ENCODE data around the gene C20orf204. TPM values are rescaled to one million over a fixed set of nuclear protein-coding genes. Genes with fewer than 3 reads are reported as not detected.

C20orf204 gene
- total RNA-seq, 2 experiments from 2014 or later, result 2.8 to 4.7 TPM

DNA sequence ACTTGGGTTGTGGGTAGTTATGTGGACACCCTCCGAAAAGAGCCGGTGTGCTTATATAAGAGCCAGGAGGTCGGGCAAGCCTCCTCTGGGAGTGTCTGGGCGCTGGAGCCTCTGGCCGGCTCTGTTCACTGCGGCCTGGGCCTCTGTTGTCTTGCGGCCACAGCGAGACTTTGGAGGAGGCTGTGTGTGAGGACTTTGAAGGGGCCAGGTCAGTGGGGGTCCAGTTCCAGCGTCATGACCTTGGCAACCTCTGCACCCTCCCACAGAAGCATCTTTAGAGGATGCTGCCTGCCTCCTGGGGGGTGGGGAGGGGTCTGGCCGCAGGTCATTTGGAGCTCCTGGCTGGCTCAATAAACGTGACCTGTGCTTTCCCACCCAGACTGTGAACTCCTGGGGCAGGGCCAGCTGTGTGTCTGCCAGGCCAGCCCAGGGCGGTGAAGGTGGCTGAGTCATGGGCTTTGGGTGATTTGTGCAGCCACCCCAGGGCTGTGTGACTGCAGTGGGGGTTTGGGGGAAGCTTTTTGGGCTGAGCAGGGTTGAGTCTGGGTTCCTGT lies 28.2 kb downstream of the C20orf204 start:
- TF ChIP-seq, protein P1, sequence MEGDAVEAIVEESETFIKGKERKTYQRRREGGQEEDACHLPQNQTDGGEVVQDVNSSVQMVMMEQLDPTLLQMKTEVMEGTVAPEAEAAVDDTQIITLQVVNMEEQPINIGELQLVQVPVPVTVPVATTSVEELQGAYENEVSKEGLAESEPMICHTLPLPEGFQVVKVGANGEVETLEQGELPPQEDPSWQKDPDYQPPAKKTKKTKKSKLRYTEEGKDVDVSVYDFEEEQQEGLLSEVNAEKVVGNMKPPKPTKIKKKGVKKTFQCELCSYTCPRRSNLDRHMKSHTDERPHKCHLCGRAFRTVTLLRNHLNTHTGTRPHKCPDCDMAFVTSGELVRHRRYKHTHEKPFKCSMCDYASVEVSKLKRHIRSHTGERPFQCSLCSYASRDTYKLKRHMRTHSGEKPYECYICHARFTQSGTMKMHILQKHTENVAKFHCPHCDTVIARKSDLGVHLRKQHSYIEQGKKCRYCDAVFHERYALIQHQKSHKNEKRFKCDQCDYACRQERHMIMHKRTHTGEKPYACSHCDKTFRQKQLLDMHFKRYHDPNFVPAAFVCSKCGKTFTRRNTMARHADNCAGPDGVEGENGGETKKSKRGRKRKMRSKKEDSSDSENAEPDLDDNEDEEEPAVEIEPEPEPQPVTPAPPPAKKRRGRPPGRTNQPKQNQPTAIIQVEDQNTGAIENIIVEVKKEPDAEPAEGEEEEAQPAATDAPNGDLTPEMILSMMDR (IDR thresholded peaks at IDR 0.05), result no peak
- ChIA-PET CTCF (interaction anchor here (1.0 kb wide), 1 partner anchor 20 kb away, joined by 3 read pairs; the partner anchor contains the start of gene LKAAEAR1), POLR2A (interaction anchor here (0.9 to 1.9 kb wide), 5 partner anchors 9 to 116 kb away, joined by 3 to 7 read pairs (median 4); no protein-coding TSS in a partner anchor)
- ATAC-seq (no peak), DNase-seq (no peak)
- no peaks in the 10 kb centered on the region for H3K27me3 Mint-ChIP-seq
- H3K36me3 Mint-ChIP-seq (ENCODE audit: low read depth), result no peaks in the 10 kb centered on the region
- peak overlapping the region; percentile 76 for H3K27ac Mint-ChIP-seq
- H3K4me3 Mint-ChIP-seq, result peak overlapping the region; percentile 89
- H3K4me1 Mint-ChIP-seq (ENCODE audit: low read depth), result peaks cover 35% of the 10 kb centered on the region
- H3K9me3 Mint-ChIP-seq, result no peaks in the 10 kb centered on the region
- intact Hi-C loops (cut with micrococcal nuclease), result loop anchor here (10.0 kb wide), 1 partner anchor 89 kb away; the partner anchor contains the start of gene SAMD10

DNA sequence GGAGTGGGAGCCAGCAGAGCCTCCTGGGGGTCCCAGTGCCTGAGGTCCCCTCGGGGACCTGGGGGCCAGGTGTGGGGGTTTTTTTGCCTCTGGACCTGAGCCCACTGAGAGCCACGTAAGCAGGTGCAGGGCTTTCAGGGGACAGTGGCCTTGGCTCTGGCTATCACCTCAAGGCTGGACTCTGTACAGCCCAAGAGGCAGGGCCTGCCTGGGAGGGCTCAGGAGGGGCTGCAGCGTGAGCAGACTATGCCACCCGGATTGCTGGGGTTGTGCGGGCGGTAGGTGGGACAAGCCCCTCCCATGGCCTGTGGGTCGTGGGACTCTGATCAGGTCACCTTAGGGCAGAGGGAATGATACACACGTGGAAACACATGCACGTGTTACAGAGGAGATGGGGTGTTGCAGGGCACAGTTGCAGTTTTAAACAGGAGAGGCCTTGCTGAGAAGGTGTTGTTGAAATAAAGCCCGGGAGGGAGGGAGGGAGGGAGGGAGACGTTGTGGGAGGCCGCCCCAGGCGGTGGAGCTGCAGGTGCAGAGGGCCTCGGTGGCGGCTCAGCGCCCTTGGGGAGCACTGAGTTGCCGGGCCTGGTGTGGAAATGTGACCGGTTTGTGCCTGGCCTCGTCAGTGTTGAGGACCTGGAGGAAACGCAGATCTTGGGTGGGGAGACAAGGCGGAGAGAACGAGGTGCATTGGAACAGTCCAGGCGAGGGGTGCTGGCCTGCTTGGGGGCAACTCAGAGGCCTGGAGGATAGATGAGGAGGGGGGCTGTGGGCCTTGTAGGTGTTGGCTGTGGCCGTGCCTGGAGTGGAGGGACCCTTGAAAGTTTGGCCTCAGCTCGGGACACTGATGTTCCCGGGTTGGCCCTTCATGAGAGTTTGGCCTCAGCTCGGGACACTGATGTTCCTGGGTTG lies 29.3 kb downstream of the C20orf204 start:
- peaks cover 35% of the 10 kb centered on the region for H3K4me1 Mint-ChIP-seq (ENCODE audit: low read depth)

DNA sequence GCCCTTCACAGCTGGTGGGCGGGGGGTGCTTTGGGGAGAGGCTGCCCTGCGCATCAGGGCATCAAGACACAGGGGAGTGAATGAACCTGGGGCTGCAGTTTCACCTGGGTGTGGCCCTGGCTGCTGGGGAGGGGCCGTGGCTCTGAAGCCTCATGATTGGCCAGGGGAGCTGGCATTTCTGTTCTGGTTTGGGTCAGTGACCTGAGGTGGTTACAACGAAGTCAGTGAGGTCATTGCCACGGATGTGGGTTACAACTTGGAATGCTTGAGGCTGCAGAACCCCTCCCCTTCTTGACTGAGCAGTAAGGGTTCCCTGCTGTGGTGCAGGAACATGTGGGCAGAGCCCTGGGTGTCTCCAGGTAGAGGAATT lies 30.0 kb downstream of the C20orf204 start:
- DNase-seq (peak; percentile 89), ATAC-seq (peak; percentile 77)
- peaks cover 35% of the 10 kb centered on the region for H3K4me1 Mint-ChIP-seq (ENCODE audit: low read depth)
- TF ChIP-seq, protein P1 (IDR thresholded peaks at IDR 0.05), result no peak
- intact Hi-C loops (cut with micrococcal nuclease), result loop anchor here (10.0 kb wide), 1 partner anchor 91 kb away; the partner anchor contains the start of gene SAMD10
- peak overlapping the region; percentile 63 for H3K27ac Mint-ChIP-seq
- no peak overlapping the region for H3K4me3 Mint-ChIP-seq
- H3K27me3 Mint-ChIP-seq, result no peaks in the 10 kb centered on the region
- no peaks in the 10 kb centered on the region for H3K9me3 Mint-ChIP-seq
- ChIA-PET CTCF (interaction anchor here (0.8 to 1.2 kb wide), 3 partner anchors 17 to 529 kb away, joined by 3 to 6 read pairs (median 5); partner anchors contain the start of gene PTK6), POLR2A (interaction anchor here (1.0 to 1.9 kb wide), 3 partner anchors 10 to 78 kb away, joined by 3 to 7 read pairs (median 5); no protein-coding TSS in a partner anchor)
- H3K36me3 Mint-ChIP-seq (ENCODE audit: low read depth), result no peaks in the 10 kb centered on the region

More for the DNA sequence above, 29.3 kb downstream of the C20orf204 start:
- intact Hi-C loops (cut with micrococcal nuclease), result loop anchor here (10.0 kb wide), 1 partner anchor 91 kb away; the partner anchor contains the start of gene SAMD10
- no peak overlapping the region for H3K4me3 Mint-ChIP-seq
- no peak for ATAC-seq
- no peaks in the 10 kb centered on the region for H3K27me3 Mint-ChIP-seq
- TF ChIP-seq, protein P1 (IDR thresholded peaks at IDR 0.05), result no peak
- DNase-seq, result peak; percentile 46
- no peaks in the 10 kb centered on the region for H3K36me3 Mint-ChIP-seq (ENCODE audit: low read depth)
- peak overlapping the region; percentile 63 for H3K27ac Mint-ChIP-seq
- CTCF ChIA-PET, result interaction anchor here (0.8 to 1.2 kb wide), 3 partner anchors 19 to 528 kb away, joined by 3 to 6 read pairs (median 3); partner anchors contain the start of genes LKAAEAR1 and PTK6
- POLR2A ChIA-PET, result interaction anchor here (0.9 to 1.9 kb wide), 6 partner anchors 7 to 117 kb away, joined by 3 to 7 read pairs (median 4); no protein-coding TSS in a partner anchor
- H3K9me3 Mint-ChIP-seq, result no peaks in the 10 kb centered on the region

DNA sequence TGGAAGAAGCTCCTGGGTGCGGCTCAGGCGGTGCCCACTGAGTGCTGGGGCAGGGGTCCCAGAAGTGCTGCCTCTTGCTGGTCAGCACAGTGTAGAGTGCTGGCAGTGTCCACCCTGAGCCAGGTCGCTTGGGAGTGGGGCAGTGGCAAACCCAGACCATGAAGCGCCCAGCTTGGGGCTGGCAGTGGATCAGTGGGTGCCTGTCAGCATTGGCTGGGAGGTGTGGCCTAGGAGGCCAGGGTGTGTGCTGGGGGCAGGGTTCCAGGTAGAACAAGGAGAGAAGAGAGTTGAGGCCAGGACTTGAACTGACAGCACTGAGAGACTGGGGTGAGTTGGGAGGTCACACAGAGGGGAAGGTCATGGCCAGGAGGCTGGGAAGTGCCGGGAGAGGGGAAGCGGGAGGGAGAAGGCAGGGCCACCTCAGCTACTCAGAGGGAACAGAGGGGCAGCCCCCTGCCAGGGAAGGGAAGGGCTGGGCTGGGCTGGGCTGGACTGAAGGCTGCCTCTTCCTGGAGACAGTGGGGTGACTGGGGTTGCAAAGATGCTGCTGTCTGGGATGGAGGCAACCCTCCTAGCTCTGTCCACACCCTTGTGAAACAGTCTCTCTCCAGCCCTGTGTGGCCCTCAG lies 31.1 kb downstream of the C20orf204 start:
- ChIA-PET POLR2A (interaction anchor here (0.7 to 1.9 kb wide), 5 partner anchors 9 to 79 kb away, joined by 3 to 7 read pairs (median 4); partner anchors contain the start of genes OPRL1 and RGS19), CTCF (interaction anchor here (1.0 to 1.2 kb wide), 2 partner anchors 8 to 16 kb away, joined by 4 to 5 read pairs; no protein-coding TSS in a partner anchor)
- no peaks in the 10 kb centered on the region for H3K27me3 Mint-ChIP-seq
- H3K36me3 Mint-ChIP-seq (ENCODE audit: low read depth), result no peaks in the 10 kb centered on the region
- intact Hi-C loops (cut with micrococcal nuclease), result loop anchor here (10.0 kb wide), 1 partner anchor 92 kb away; the partner anchor contains the start of gene SAMD10
- peaks cover 35% of the 10 kb centered on the region for H3K4me1 Mint-ChIP-seq (ENCODE audit: low read depth)
- ATAC-seq (no peak), DNase-seq (no peak)
- no peak overlapping the region for H3K27ac Mint-ChIP-seq
- H3K9me3 Mint-ChIP-seq, result no peaks in the 10 kb centered on the region
- TF ChIP-seq, protein P1 (IDR thresholded peaks at IDR 0.05), result no peak
- H3K4me3 Mint-ChIP-seq, result no peak overlapping the region

Data from activated CD8-positive, alpha-beta T cell treated with anti-CD3 and anti-CD28 coated beads for 36 hours (primary cell).